HEK293 (cell line): ENCODE measurements around the gene R3HDM2.
A peak's percentile ranks its signal among the peaks of the same experiment; 100 is the strongest.

Experiments used
- CTCF ChIA-PET: fragments of 350-600 bp; formaldehyde crosslinking; extraction: SDS; loops from one replicate; lab custom pipeline; 2021; ENCODE audit warnings: antibody characterized with exemption; lab: Yijun Ruan, JAX
- POLR2A ChIA-PET: fragments of 300-600 bp; formaldehyde crosslinking; extraction: SDS; loops from one replicate; lab custom pipeline; 2020; ENCODE audit warnings: antibody characterized with exemption, inconsistent platforms; lab: Yijun Ruan, JAX
- H3K27ac ChIP-seq: fragments of 200-500 bp; sonication (Bioruptor generic); 2 replicates; pipeline ENCODE4 v1.5.1; 2014; ENCODE audit warnings: low read depth, low read length, control low read depth, inconsistent platforms; ENCODE audit errors: extremely low read depth
- H3K36me3 ChIP-seq, 2 experiments: fragments of 200-500 bp in 1 of 2; sonication (Bioruptor generic) in 1 of 2; 1 replicate in 1 of 2; 2 replicates in 1 of 2; pipeline ENCODE4 v1.5.1; 2014 to 2017; ENCODE audit warnings: inconsistent platforms in 2 of 2, low read length in 2 of 2; ENCODE audit not compliant: control insufficient read depth in 2 of 2, insufficient read depth in 1 of 2
- H3K4me1 ChIP-seq: fragments of 200-500 bp; sonication (Bioruptor generic); 2 replicates; pipeline ENCODE4 v1.5.1; 2014; ENCODE audit warnings: mild to moderate bottlenecking, low read length, inconsistent platforms; ENCODE audit not compliant: control insufficient read depth, insufficient read depth
- H3K4me3 ChIP-seq: 2 replicates; pipeline ENCODE4 v1.5.1; 2011; ENCODE audit warnings: low read depth, mild to moderate bottlenecking, control low read depth, low read length, moderate library complexity
- H3K9me3 ChIP-seq: fragments of 200-500 bp; sonication (Bioruptor generic); 2 replicates; pipeline ENCODE4 v1.5.1; 2014; ENCODE audit warnings: low read depth, low read length, inconsistent platforms; ENCODE audit not compliant: control insufficient read depth, insufficient read depth
- KLF1 ChIP-seq: fragments of 450-650 bp; formaldehyde crosslinking; IDR thresholded peaks from 2 replicates; pipeline ENCODE4 v1.5.1; 2016; ENCODE audit warnings: missing biosample characterization, missing genetic modification characterization
- SCRT2 ChIP-seq: fragments of 450-650 bp; formaldehyde crosslinking; IDR thresholded peaks from 2 replicates; pipeline ENCODE4 v1.5.1; 2016; ENCODE audit warnings: missing biosample characterization, missing genetic modification characterization
- SP3 ChIP-seq: fragments of 450-650 bp; formaldehyde crosslinking; IDR thresholded peaks from 2 replicates; pipeline ENCODE4 v1.5.1; 2016; ENCODE audit warnings: missing biosample characterization, missing genetic modification characterization
- ZBTB21 ChIP-seq: fragments of 450-650 bp; formaldehyde crosslinking; IDR thresholded peaks from 2 replicates; pipeline ENCODE4 v1.5.1; 2017; ENCODE audit warnings: missing biosample characterization, missing genetic modification characterization
- ZFP37 ChIP-seq: fragments of 450-650 bp; formaldehyde crosslinking; IDR thresholded peaks from 2 replicates; pipeline ENCODE4 v1.5.1; 2016; ENCODE audit warnings: missing biosample characterization, missing genetic modification characterization
- ZNF157 ChIP-seq: fragments of 450-650 bp; formaldehyde crosslinking; IDR thresholded peaks from 2 replicates; pipeline ENCODE4 v1.5.1; 2016; ENCODE audit warnings: missing biosample characterization, missing genetic modification characterization
- ZNF211 ChIP-seq: fragments of 450-650 bp; formaldehyde crosslinking; IDR thresholded peaks from 2 replicates; pipeline ENCODE4 v1.5.1; 2016; ENCODE audit warnings: low read depth, missing biosample characterization, missing genetic modification characterization
- ZNF354C ChIP-seq: fragments of 450-650 bp; formaldehyde crosslinking; IDR thresholded peaks from 2 replicates; pipeline ENCODE4 v1.5.1; 2016; ENCODE audit warnings: missing biosample characterization, missing genetic modification characterization, low read depth, borderline replicate concordance
- ZNF473 ChIP-seq: fragments of 450-650 bp; formaldehyde crosslinking; IDR thresholded peaks from 2 replicates; pipeline ENCODE4 v1.5.1; 2017; ENCODE audit warnings: missing biosample characterization, missing genetic modification characterization
- ZNF510 ChIP-seq: fragments of 450-650 bp; formaldehyde crosslinking; IDR thresholded peaks from 2 replicates; pipeline ENCODE4 v1.5.1; 2018; ENCODE audit warnings: mild to moderate bottlenecking, missing genetic modification characterization, missing biosample characterization; ENCODE audit not compliant: insufficient replicate concordance
- ZNF544 ChIP-seq: fragments of 450-650 bp; formaldehyde crosslinking; IDR thresholded peaks from 2 replicates; pipeline ENCODE4 v1.5.0; 2017; ENCODE audit warnings: missing biosample characterization, missing genetic modification characterization
- ZNF571 ChIP-seq: fragments of 450-650 bp; formaldehyde crosslinking; IDR thresholded peaks from 2 replicates; pipeline ENCODE4 v1.5.0; 2017; ENCODE audit warnings: missing biosample characterization, missing genetic modification characterization
- ZNF660 ChIP-seq: fragments of 450-650 bp; IDR thresholded peaks from 2 replicates; pipeline ENCODE4 v1.5.1; 2018; ENCODE audit warnings: missing biosample characterization, mild to moderate bottlenecking, missing genetic modification characterization
- TF ChIP-seq, protein P1 (sequence below): fragments of 450-650 bp; formaldehyde crosslinking; IDR thresholded peaks from 2 replicates; pipeline ENCODE4 v1.5.1; 2017; ENCODE audit warnings: missing biosample characterization, missing genetic modification characterization
- TF ChIP-seq, protein P2 (sequence below): fragments of 450-650 bp; formaldehyde crosslinking; IDR thresholded peaks from 2 replicates; pipeline ENCODE4 v1.5.1; 2016; ENCODE audit warnings: missing biosample characterization, missing genetic modification characterization
- TF ChIP-seq, protein P3 (sequence below): fragments of 450-650 bp; formaldehyde crosslinking; IDR thresholded peaks from 2 replicates; pipeline ENCODE4 v1.5.1; 2016; ENCODE audit warnings: missing biosample characterization, missing genetic modification characterization
- TF ChIP-seq, protein P4 (sequence below): sonication (generic); formaldehyde crosslinking; IDR thresholded peaks from 2 replicates; pipeline ENCODE4 v1.8.1; 2022; ENCODE audit warnings: mild to moderate bottlenecking, moderate library complexity, missing genetic modification reagents

R3HDM2 gene

GRCh38 chr12:57231276-57232021 is 199.4 kb downstream of the R3HDM2 start:
- CTCF ChIA-PET, result interaction anchor here (0.6 to 23.3 kb wide), 3 partner anchors 9 to 32 kb away, joined by 3 to 628 read pairs (median 192); partner anchors contain the start of gene NXPH4
- Histone ChIP-seq H3K27ac (no peak overlapping the region), H3K4me1 (peaks cover 21% of the 10 kb centered on the region), H3K9me3 (no peaks in the 10 kb centered on the region), H3K36me3 (peaks cover 0 to 55% of the 10 kb centered on the region in 2 experiments; a peak in 1 of 3 replicates), H3K4me3 (no peak overlapping the region)
- no peak for TF ChIP-seq ZFP37
- TF ChIP-seq ZNF544 (tag by site-specific recombination), result no peak
- no peak for TF ChIP-seq ZNF354C
- no peak for TF ChIP-seq ZNF510 (tag by site-specific recombination)
- no peak for TF ChIP-seq SCRT2 (tag by site-specific recombination)
- TF ChIP-seq ZNF211, result no peak
- POLR2A ChIA-PET, result interaction anchor here (0.5 to 3.5 kb wide), 4 partner anchors 9 to 214 kb away, joined by 6 to 72 read pairs (median 29); partner anchors contain the start of gene NXPH4

GRCh38 chr12:57230381-57231155 is 200.3 kb downstream of the R3HDM2 start:
- CTCF ChIA-PET, result interaction anchor here (0.6 to 23.3 kb wide), 7 partner anchors 9 to 1112 kb away, joined by 3 to 628 read pairs (median 3); partner anchors contain the start of gene NXPH4
- peaks cover 0 to 50% of the 10 kb centered on the region in 2 experiments; a peak in 1 of 3 replicates for H3K36me3 ChIP-seq
- H3K27ac ChIP-seq, result peak overlapping the region; percentile 87
- peak overlapping the region; percentile 46 for H3K4me3 ChIP-seq
- H3K4me1 ChIP-seq, result peaks cover 23% of the 10 kb centered on the region
- TF ChIP-seq ZNF571 (tag by site-specific recombination) (no peak), ZNF157 (tag by site-specific recombination) (no peak), ZNF660 (tag by site-specific recombination) (0 out of 2 replicates have a peak, but pooled peaks have one; percentile 5), ZNF473 (tag by site-specific recombination) (no peak), ZBTB21 (tag by site-specific recombination) (peak; percentile 1; the same call in 1 of the 2 replicates), KLF1 (tag by site-specific recombination) (no peak), SP3 (0 out of 2 replicates have a peak, but pooled peaks have one; percentile 9)
- TF ChIP-seq, protein P1, sequence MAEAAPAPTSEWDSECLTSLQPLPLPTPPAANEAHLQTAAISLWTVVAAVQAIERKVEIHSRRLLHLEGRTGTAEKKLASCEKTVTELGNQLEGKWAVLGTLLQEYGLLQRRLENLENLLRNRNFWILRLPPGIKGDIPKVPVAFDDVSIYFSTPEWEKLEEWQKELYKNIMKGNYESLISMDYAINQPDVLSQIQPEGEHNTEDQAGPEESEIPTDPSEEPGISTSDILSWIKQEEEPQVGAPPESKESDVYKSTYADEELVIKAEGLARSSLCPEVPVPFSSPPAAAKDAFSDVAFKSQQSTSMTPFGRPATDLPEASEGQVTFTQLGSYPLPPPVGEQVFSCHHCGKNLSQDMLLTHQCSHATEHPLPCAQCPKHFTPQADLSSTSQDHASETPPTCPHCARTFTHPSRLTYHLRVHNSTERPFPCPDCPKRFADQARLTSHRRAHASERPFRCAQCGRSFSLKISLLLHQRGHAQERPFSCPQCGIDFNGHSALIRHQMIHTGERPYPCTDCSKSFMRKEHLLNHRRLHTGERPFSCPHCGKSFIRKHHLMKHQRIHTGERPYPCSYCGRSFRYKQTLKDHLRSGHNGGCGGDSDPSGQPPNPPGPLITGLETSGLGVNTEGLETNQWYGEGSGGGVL (tag by site-specific recombination), result peak; percentile 13; the same call in 1 of the 2 replicates
- TF ChIP-seq, protein P2, sequence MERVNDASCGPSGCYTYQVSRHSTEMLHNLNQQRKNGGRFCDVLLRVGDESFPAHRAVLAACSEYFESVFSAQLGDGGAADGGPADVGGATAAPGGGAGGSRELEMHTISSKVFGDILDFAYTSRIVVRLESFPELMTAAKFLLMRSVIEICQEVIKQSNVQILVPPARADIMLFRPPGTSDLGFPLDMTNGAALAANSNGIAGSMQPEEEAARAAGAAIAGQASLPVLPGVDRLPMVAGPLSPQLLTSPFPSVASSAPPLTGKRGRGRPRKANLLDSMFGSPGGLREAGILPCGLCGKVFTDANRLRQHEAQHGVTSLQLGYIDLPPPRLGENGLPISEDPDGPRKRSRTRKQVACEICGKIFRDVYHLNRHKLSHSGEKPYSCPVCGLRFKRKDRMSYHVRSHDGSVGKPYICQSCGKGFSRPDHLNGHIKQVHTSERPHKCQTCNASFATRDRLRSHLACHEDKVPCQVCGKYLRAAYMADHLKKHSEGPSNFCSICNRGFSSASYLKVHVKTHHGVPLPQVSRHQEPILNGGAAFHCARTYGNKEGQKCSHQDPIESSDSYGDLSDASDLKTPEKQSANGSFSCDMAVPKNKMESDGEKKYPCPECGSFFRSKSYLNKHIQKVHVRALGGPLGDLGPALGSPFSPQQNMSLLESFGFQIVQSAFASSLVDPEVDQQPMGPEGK (tag by site-specific recombination), result 0 out of 2 replicates have a peak, but pooled peaks have one; percentile 1
- TF ChIP-seq, protein P3, sequence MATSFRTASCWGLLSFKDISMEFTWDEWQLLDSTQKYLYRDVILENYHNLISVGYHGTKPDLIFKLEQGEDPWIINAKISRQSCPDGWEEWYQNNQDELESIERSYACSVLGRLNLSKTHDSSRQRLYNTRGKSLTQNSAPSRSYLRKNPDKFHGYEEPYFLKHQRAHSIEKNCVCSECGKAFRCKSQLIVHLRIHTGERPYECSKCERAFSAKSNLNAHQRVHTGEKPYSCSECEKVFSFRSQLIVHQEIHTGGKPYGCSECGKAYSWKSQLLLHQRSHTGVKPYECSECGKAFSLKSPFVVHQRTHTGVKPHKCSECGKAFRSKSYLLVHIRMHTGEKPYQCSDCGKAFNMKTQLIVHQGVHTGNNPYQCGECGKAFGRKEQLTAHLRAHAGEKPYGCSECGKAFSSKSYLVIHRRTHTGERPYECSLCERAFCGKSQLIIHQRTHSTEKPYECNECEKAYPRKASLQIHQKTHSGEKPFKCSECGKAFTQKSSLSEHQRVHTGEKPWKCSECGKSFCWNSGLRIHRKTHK, result no peak
- TF ChIP-seq, protein P4, sequence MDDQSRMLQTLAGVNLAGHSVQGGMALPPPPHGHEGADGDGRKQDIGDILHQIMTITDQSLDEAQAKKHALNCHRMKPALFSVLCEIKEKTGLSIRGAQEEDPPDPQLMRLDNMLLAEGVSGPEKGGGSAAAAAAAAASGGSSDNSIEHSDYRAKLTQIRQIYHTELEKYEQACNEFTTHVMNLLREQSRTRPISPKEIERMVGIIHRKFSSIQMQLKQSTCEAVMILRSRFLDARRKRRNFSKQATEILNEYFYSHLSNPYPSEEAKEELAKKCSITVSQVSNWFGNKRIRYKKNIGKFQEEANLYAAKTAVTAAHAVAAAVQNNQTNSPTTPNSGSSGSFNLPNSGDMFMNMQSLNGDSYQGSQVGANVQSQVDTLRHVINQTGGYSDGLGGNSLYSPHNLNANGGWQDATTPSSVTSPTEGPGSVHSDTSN (CRISPR knock-in tag), result 0 out of 2 replicates have a peak, but pooled peaks have one; percentile 6
- no peaks in the 10 kb centered on the region for H3K9me3 ChIP-seq
- POLR2A ChIA-PET, result interaction anchor here (1.2 to 3.5 kb wide), 6 partner anchors 10 to 594 kb away, joined by 4 to 72 read pairs (median 12); partner anchors contain the start of genes DDIT3, GLI1 and NXPH4
